A673 (cell line): ENCODE results near the gene ZNF653. TPM values are rescaled to one million over a fixed set of nuclear protein-coding genes. Genes with fewer than 3 reads are reported as not detected.

Experiments used
- BruUV-seq: library from RNA; stranded (reverse); fragments of 400-500 nt; replicated peaks from 2 replicates; lab custom pipeline; 2021; lab: Mats Ljungman, UMichigan
- CTCF ChIA-PET: fragments of 300-600 bp; sonication (Branson Sonifier 250); formaldehyde crosslinking; loops from one replicate; lab custom pipeline; 2022; ENCODE audit warnings: antibody characterized with exemption; lab: Charles Lee
- POLR2A ChIA-PET: fragments of 300-600 bp; sonication (Branson Sonifier 250); formaldehyde crosslinking; loops from one replicate; lab custom pipeline; 2022; ENCODE audit warnings: antibody characterized with exemption; ENCODE audit not compliant: low non-redundant PET; lab: Charles Lee
- DNase-seq: peaks from one replicate; pipeline ENCODE4 v3.0.0-alpha.2; 2015; ENCODE audit warnings: low spot score
- H3K27ac ChIP-seq: fragments of 200-600 bp; sonication (generic); 2 replicates; pipeline ENCODE4 v1.5.1; 2016; ENCODE audit warnings: mixed run types, low read depth, mild to moderate bottlenecking, mixed read lengths, antibody characterized with exemption, low read length; ENCODE audit not compliant: poor library complexity, severe bottlenecking
- H3K27me3 ChIP-seq: fragments of 200-600 bp; sonication (generic); replicated peaks from 2 replicates; pipeline ENCODE4 v1.6.1; 2017; ENCODE audit warnings: mixed run types, low read depth, mild to moderate bottlenecking, mixed read lengths, antibody characterized with exemption, low read length; ENCODE audit not compliant: insufficient read depth, poor library complexity
- H3K36me3 ChIP-seq: fragments of 200-600 bp; sonication (generic); 2 replicates; pipeline ENCODE4 v1.6.1; 2016; ENCODE audit warnings: mixed run types, mild to moderate bottlenecking, mixed read lengths, antibody characterized with exemption, low read length; ENCODE audit not compliant: insufficient read depth, poor library complexity, severe bottlenecking
- H3K4me1 ChIP-seq: fragments of 200-600 bp; sonication (generic); 2 replicates; pipeline ENCODE4 v1.6.1; 2017; ENCODE audit warnings: mixed run types, mild to moderate bottlenecking, mixed read lengths, antibody characterized with exemption, low read length; ENCODE audit not compliant: insufficient read depth, poor library complexity, severe bottlenecking
- H3K4me3 ChIP-seq: fragments of 200-600 bp; sonication (generic); 2 replicates; pipeline ENCODE4 v1.5.1; 2016; ENCODE audit warnings: low read depth, mixed run types, mild to moderate bottlenecking, mixed read lengths, low read length; ENCODE audit not compliant: poor library complexity, severe bottlenecking
- H3K9me3 ChIP-seq: fragments of 200-600 bp; sonication (generic); 2 replicates; pipeline ENCODE4 v1.6.1; 2016; ENCODE audit warnings: mixed run types, low read depth, mild to moderate bottlenecking, mixed read lengths, antibody characterized with exemption, low read length; ENCODE audit not compliant: poor library complexity, severe bottlenecking
- CTCF ChIP-seq: fragments of 300-800, 200-600 bp; sonication (generic); conservative IDR thresholded peaks from 2 replicates; pipeline ENCODE4 v1.5.1; 2017; ENCODE audit warnings: low read depth, mild to moderate bottlenecking, antibody characterized with exemption, low read length, moderate library complexity, mixed read lengths
- EZH2 ChIP-seq: fragments of 200-600 bp; sonication (generic); IDR thresholded peaks from 2 replicates; pipeline ENCODE4 v1.6.1; 2017; ENCODE audit warnings: borderline replicate concordance, low read depth, mild to moderate bottlenecking, mixed read lengths, antibody characterized with exemption, low read length; ENCODE audit not compliant: poor library complexity, severe bottlenecking
- intact Hi-C: fragments of 100-400 bp; cut with micrococcal nuclease; formaldehyde crosslinking; loops from one replicate; pipeline ENCODE4 v1.10.0; 2022; ENCODE audit not compliant: unreplicated experiment
- total RNA-seq: library from RNA; stranded (reverse); gene quantifications from 2 replicates; pipeline ENCODE4 v1.2.3, GENCODE V29; 2021

Gene ZNF653
- total RNA-seq, 1 experiment from 2014 or later, result 15.9 TPM

GRCh38 chr19:11444059-11444458 lies 61.6 kb downstream of the ZNF653 start:
- H3K27ac ChIP-seq, result no peak overlapping the region
- peaks cover 64% of the 10 kb centered on the region for H3K36me3 ChIP-seq
- POLR2A ChIA-PET, result no interaction called here
- intact Hi-C loops, result loop anchor here (10.0 kb wide), 1 partner anchor 149 kb away; the partner anchor contains the start of gene TSPAN16
- no peak for TF ChIP-seq EZH2
- TF ChIP-seq CTCF, result no peak
- no TSS peak for BruUV-seq
- DNase-seq, result no peak
- CTCF ChIA-PET, result no interaction called here
- H3K4me3 ChIP-seq, result no peak overlapping the region
- H3K9me3 ChIP-seq, result no peaks in the 10 kb centered on the region
- no peaks in the 10 kb centered on the region for H3K27me3 ChIP-seq
- no peaks in the 10 kb centered on the region for H3K4me1 ChIP-seq

GRCh38 chr19:11437955-11438354 lies 67.7 kb downstream of the ZNF653 start:
- DNase-seq, result no peak
- POLR2A ChIA-PET, result no interaction called here
- CTCF ChIA-PET, result interaction anchor here (0.7 kb wide), 1 partner anchor 57 kb away, joined by 3 read pairs; no protein-coding TSS in a partner anchor

GRCh38 chr19:11435833-11436313 lies 69.8 kb downstream of the ZNF653 start:
- H3K27ac ChIP-seq, result peak overlapping the region; percentile 82
- CTCF ChIA-PET, result interaction anchor here (0.7 to 2.7 kb wide), 4 partner anchors 14 to 55 kb away, joined by 3 to 14 read pairs (median 4); no protein-coding TSS in a partner anchor

More at GRCh38 chr19:11437955-11438354, 67.7 kb downstream of the ZNF653 start:
- no peak for TF ChIP-seq EZH2
- no peak for TF ChIP-seq CTCF
- no peaks in the 10 kb centered on the region for H3K9me3 ChIP-seq
- no peak overlapping the region for H3K4me3 ChIP-seq
- intact Hi-C loops, result loop anchor here (5.0 kb wide), 1 partner anchor 56 kb away; the partner anchor contains the start of gene EPOR
- no peak overlapping the region for H3K27ac ChIP-seq
- no TSS peak for BruUV-seq
- H3K4me1 ChIP-seq, result peaks cover 13% of the 10 kb centered on the region
- H3K27me3 ChIP-seq, result no peaks in the 10 kb centered on the region
- peaks cover 51% of the 10 kb centered on the region for H3K36me3 ChIP-seq

More at GRCh38 chr19:11435833-11436313, 69.8 kb downstream of the ZNF653 start:
- BruUV-seq, result TSS peak; percentile 70
- intact Hi-C loops, result loop anchor here (5.0 kb wide), 1 partner anchor 54 kb away; the partner anchor contains the start of gene EPOR
- peaks cover 34% of the 10 kb centered on the region for H3K36me3 ChIP-seq
- H3K4me1 ChIP-seq, result peaks cover 13% of the 10 kb centered on the region
- POLR2A ChIA-PET, result interaction anchor here (0.5 kb wide), 1 partner anchor 517 kb away, joined by 3 read pairs; no protein-coding TSS in a partner anchor
- H3K4me3 ChIP-seq, result peak overlapping the region; percentile 67
- DNase-seq, result no peak
- no peaks in the 10 kb centered on the region for H3K27me3 ChIP-seq
- TF ChIP-seq CTCF (no peak), EZH2 (no peak)
- H3K9me3 ChIP-seq, result no peaks in the 10 kb centered on the region
